ENCODE results near the gene FILIP1.
"Not testable (repeated sequence)": the region's sequence is repeated elsewhere in the genome, so short reads cannot be mapped to it uniquely, and the experiment has no call there.

GRCh38 chr6:75410564-75410963, 83.0 kb downstream of the FILIP1 start:
- not testable (repeated sequence) for TF ChIP-seq EZH2 (IDR thresholded peaks at IDR 0.05; ENCODE audit: low read length, unreplicated experiment); EZH2phosphoT487 (IDR thresholded peaks at IDR 0.05; ENCODE audit: borderline replicate concordance, low read length)
